Measurements from ENCODE around the gene ARF5. TPM values are rescaled to one million over a fixed set of nuclear protein-coding genes. Genes with fewer than 3 reads are reported as not detected.
A peak's percentile ranks its signal among the peaks of the same experiment; 100 is the strongest.

ARF5 gene
- total RNA-seq, 1 donor, result 75.6 TPM

- DNase-seq (ENCODE audit: low read depth), result no peak
- no peak for TF ChIP-seq CTCF (IDR thresholded peaks at IDR 0.05; ENCODE audit: insufficient read depth, low read depth, low read length)
- H3K4me3 ChIP-seq (ENCODE audit: low read depth, low read length), result no peak overlapping the region
Measured at GRCh38 chr7:127595737-127596136, 7.5 kb downstream of the ARF5 start.

DNA sequence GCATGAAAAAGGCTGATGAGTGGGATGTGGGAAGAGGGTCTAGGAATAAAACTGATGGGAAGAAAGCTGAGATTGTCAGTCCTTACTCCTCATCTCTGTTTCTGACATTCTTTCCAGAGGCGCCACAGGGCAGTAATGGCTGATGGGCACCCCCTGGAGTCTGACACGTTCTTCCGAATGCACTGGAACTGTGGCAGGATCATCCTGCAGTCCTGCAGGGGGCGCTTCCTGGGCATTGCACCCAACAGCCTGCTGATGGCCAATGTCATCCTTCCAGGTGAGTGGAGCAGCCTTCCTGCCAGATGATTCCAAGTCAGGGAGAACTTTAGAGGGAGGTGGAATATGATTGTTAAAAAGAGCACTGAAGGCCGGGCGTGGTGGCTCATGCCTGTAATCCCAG lies 10.1 kb downstream of the ARF5 start:
- TF ChIP-seq CTCF (IDR thresholded peaks at IDR 0.05; ENCODE audit: insufficient read depth, low read depth, low read length), result peak; percentile 50
- DNase-seq (ENCODE audit: low read depth), result no peak
- no peak overlapping the region for H3K4me3 ChIP-seq (ENCODE audit: low read depth, low read length)

DNA sequence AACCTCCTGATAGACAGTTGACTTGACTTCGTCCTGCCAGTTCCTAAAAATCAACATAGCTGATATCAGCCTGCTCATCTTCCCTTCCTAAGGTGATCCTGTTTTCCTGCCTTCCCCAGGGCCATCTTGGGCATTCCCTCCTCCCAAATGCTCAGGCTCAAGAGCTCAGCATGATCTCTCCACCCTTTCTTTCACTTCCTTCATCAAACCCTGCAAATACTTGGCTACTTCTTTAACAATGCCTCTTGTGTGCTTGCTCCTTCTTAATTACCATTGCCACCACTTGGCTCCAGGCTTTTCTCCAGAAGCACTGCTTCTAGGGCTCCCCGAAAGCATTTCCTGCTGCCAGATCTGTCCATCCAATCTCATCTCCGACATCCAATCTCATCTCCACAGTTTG lies 12.7 kb downstream of the ARF5 start:
- H3K4me3 ChIP-seq (ENCODE audit: low read depth, low read length), result no peak overlapping the region
- no peak for DNase-seq (ENCODE audit: low read depth)
- TF ChIP-seq CTCF (IDR thresholded peaks at IDR 0.05; ENCODE audit: insufficient read depth, low read depth, low read length), result no peak

DNA sequence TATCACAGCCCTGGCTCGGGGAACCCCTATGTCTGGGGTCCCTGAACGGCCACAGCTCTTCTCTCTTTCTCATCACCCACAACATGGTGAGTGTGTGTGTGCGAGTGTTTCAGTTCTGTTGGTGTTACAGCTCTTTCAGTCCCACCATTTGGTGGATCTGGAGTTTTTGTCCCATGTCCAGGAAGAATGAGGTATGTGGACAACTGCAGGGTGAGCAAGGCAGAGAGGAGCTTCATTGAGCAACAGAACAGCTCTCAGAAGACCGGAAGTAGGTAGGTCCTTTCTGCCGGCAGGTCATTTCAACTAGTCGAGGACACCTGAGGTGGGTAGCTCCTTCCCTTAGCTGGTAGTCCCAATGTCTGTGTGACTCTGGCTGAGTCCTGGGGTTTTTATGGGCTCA lies 20.2 kb downstream of the ARF5 start:
- DNase-seq (ENCODE audit: low read depth), result no peak
- no peak overlapping the region for H3K4me3 ChIP-seq (ENCODE audit: low read depth, low read length)
- no peak for TF ChIP-seq CTCF (IDR thresholded peaks at IDR 0.05; ENCODE audit: insufficient read depth, low read depth, low read length)

- no peak overlapping the region for H3K4me3 ChIP-seq (ENCODE audit: low read depth, low read length)
- TF ChIP-seq CTCF (IDR thresholded peaks at IDR 0.05; ENCODE audit: insufficient read depth, low read depth, low read length), result no peak
Measured at GRCh38 chr7:127609297-127609696, 21.1 kb downstream of the ARF5 start.

DNA sequence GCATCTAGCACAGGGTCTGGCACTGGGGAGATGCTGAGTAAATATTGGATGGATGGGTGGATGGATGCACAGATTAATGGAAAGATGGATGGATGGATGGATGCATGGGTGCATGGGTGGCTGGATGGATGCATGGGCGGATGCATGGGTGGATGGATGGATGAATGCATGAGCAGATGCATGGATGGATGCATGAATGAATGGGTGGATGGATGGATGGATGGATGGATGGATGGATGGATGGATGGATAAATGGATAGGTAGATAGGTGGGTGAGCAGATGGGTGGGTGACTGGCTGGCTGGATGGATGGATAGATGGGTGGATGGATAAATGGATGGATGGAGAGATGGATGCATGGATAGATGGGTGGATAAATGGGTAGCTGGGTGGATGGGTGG lies 24.1 kb downstream of the ARF5 start:
- no peak for TF ChIP-seq CTCF (IDR thresholded peaks at IDR 0.05; ENCODE audit: insufficient read depth, low read depth, low read length)
- no peak for DNase-seq (ENCODE audit: low read depth)
- H3K4me3 ChIP-seq (ENCODE audit: low read depth, low read length), result no peak overlapping the region

More at GRCh38 chr7:127609297-127609696, 21.1 kb downstream of the ARF5 start:
- no peak for DNase-seq (ENCODE audit: low read depth)

DNA sequence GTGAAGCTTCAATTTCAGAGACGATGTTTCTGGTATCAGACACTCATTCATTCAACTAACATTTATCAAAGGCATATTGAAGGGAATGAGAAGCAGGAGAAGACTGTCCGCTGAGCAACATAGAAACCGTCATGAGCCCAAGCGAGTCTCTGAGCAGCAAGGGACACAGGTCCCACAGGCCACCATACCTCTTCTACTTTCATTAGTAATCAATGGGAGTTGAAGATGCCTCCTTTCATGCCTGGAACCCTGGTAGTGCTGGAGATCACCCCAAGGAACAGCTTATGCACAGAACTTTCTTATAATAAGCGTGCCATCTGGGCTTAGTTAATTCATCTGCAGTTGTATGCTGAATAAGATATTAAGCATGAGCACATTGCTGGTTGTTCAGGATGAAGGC lies 28.5 kb downstream of the ARF5 start:
- no peak for DNase-seq (ENCODE audit: low read depth)
- no peak for TF ChIP-seq CTCF (IDR thresholded peaks at IDR 0.05; ENCODE audit: insufficient read depth, low read depth, low read length)
- no peak overlapping the region for H3K4me3 ChIP-seq (ENCODE audit: low read depth, low read length)

Data from fibroblast of villous mesenchyme (primary cell).